UCSD-AML1 (cell line): ENCODE results near the gene USP40.

Experiments used
- DNase-seq: peaks from one replicate; lab custom pipeline; 2025; ENCODE audit not compliant: unreplicated experiment; lab: John Stamatoyannopoulos, UW

Gene USP40

DNA sequence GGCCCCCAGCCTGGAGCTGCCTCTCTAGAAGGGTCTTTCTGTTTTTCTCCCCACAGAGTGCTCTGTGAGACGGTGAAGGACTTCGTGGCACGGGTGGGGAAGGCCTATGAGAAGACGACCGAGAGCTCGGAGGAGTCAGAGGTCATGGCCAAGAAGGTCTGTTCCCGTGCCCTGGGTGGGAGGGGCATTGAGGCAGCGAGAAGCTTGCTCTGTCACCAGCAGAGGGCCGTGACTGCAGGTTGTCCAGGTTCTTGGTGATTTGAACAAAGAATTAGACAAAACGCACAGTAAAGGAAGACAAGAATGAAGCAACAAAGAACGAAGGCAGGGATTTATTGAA is 118.4 kb downstream of the USP40 start:
- DNase-seq: no peak

DNA sequence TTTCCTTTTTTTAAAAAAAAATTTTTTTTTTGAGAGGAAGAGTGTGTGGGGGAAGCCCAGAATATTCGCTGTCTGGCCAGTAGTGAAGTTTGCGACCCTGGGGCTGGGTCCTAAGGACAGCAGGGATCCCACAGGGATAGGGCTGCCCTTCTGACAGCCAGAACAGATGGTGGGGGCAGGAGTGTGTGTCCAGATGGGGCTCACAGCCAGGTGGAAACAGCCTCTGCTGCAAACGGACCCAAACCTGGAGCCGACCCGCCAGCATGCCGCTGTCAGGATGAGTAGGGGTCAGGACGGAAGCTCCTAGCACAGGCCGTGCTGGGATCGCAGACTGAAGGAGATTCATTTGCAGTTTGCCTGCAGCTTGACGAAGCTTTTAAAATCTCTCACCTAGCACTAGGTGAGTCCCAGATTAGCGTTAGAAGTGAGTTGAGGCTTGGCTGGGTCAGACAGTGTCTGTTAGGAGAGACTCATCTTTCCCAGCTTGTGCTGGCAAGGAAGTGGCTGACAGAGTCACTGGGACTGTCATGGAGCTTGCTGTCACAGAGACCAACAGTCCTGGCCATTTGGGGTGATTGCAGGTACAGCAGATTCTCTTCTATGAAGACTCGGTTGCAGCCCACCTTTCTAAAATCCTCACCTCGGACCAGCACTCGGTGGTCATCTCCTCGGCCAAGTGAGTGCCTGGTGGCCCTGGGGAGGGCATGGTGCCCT is 118.9 kb downstream of the USP40 start:
- no peak for DNase-seq

DNA sequence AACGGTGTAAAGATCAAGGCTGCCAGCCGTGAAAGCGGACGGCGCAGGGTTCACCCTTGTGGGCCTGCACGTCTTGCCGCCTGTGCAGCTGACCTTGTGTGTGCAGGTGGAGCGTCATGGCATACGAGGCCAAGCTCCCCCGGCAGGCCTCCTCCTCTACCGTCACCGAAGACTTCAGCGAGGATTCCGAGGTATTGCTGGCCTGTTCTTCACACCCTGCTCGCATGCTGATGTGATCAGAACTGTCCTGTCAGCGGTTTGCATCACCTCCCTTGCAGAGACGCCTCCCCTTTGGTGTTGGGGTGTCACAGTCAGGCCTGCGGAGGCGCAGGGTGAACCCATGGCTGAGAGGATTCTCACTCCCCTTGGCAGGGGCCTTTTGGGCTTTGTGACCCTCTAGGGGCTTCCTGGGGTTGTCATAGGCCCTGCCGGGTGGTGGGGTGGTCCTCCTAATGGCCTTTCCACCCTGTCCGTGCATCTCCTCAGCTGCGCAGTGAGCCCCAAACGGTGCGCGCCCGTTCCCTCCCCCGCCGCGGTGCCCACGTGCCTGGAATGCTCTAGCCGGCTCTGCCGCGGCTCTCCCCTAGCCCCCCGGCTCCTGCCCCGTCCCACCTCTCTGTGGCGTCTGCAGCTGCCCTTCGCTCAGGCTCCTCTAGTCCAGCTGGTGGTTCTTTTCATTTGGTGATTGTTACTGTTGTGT is 119.8 kb downstream of the USP40 start:
- no peak for DNase-seq

DNA sequence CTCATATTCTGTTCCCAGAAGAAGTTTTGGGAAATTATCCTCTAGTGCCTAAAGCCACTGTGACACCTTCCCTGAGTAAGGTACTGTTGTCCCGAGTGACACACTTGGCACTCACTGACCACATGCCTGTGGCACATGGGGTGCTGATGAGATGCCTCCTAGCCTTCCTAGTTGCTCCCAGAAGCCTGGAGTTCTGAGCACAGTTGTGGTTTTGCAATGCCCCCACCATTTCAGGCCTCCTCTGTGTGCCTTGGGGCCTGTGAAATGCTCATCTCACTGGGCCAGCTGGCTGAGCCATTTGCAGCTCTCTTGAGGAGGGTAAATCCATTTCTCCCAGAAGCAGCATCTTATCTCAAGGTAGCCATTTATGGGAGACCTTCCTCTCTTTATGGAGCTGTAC is 120.5 kb downstream of the USP40 start:
- DNase-seq: no peak

DNA sequence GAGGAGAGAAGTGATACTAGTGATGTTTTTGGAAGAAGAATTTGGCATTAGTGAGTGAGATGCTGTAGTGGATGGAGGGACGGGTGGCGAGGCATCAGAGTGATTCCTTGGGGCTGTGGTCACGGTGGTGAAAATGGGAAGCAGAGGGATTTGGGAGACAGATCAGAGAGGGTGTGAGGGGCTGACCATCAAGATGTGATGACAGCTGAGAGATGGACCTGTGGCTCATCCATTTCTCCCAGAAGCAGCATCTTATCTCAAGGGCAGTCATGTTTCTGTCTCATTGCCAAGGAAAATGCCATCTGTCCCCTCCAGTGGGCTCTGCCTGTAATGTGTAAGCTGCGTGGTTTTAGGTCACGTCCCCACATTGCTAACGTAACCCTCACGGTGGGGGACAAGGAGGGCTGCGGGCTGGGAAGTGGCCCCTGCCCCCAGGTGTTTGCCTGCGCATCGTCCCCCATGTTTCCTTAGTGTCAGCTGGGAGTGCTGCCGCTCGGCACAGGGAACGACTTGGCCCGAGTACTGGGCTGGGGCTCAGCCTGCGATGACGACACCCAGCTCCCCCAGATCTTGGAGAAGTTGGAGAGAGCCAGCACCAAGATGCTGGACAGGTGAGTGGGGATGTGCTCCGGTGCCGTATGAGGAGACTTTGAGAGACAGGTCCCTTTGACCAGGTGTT is 121.3 kb downstream of the USP40 start:
- DNase-seq: no peak

DNA sequence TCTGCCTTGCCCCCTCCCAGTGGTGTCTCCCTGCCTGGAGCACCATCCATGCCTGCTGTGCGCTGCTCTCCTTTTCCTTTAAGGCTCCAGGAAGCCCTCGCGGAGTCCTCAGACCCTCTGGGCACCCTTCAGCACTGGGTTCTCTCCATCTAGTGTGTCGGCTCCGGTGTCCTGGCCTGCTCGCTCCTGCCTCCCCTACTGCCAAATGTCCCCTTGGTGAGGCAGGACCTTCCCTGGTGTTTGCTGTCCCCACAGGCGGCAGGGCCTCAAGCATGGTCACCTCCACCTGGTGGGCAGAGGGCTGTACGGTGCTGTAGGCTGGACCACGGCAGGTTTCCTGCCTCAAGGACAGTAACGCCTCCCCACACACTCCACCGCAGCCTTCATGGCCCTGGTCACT is 122.1 kb downstream of the USP40 start:
- no peak for DNase-seq

DNA sequence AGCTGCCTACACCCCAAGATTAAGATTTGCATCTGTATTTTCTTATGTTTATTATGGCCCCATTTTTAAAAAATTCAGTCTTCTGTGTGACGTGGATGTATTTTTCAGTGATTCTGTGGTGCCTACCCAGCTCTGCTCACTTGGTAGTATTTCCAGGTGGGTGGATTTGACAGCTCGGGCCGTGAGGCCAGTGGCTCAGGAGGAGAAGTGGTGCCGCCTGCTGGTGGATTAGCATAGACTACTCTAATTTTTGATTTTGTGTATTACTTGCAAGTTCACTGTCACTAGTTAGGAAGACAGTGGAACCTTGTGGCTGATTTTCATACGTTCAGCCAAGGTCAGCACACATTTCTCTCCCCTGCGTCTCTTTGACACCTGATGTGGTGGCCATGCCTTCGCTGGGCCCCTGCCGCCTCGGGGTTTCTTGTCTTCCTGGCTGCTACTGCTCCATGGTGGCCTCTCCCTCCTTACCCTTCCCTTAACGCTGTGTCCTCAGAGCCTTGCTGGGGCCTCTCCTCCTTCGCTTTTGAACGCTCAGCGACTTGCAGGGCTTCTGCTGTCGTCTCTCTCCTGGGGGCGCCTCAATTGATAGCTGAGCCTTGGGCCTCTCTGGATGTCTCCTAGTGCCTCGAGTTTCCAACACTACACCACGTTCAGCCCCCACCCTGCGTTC is 122.9 kb downstream of the USP40 start:
- DNase-seq: peak; percentile 64

DNA sequence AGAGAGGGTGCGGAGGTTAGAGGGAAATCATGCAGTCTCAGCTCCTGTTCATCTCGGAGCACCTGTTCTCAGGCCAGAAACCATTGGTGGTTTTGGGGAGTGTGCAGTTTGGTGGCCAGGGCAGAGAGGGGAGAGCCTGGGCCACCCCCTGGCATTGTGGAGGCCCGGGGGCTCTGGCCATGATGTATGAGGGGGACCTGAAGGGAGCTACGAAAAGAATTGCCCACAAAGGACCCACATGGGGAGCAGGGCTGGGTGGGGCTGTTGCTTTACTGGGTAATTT is 124.6 kb downstream of the USP40 start:
- DNase-seq: no peak

DNA sequence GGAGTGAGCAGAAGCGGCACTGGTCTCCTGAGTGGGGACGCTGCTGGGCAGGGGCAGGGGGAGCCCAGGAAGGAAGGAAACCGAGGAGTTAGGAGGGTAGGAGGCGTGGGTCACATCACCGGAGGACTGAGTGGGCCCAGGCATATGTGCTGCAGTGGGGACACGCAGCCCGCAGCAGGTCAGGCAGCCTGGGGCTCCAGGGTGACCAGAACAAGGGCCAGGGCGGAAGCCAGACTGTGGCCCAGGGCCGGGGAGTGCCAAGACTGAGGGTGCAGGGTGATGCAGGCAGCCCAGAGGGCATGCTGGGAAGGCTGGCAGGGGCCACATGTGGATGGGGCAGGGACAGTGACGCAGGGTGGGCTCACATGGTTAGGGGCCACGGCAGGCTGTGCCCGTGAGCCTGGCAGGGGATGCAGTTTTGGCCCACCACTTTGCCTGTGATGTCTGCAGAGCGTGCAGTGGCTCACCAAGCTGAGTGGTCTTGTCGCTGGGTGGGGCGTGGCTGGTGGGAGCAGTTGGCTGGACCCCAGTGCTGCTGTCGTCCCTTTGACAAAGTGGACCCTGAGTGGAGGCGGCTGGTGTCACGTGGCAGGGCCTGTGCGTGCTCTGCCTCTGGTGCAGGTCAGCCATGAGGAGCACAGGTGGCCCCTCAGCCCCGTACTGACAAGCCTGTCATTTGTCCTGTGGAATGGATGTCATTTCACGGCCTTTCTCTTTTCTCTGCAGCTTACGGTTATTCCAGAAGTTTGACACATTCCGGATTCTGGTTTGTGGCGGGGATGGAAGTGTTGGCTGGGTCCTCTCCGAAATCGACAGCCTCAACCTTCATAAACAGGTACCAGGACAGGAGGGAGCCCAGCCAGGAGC is 125.2 kb downstream of the USP40 start:
- DNase-seq: no peak

DNA sequence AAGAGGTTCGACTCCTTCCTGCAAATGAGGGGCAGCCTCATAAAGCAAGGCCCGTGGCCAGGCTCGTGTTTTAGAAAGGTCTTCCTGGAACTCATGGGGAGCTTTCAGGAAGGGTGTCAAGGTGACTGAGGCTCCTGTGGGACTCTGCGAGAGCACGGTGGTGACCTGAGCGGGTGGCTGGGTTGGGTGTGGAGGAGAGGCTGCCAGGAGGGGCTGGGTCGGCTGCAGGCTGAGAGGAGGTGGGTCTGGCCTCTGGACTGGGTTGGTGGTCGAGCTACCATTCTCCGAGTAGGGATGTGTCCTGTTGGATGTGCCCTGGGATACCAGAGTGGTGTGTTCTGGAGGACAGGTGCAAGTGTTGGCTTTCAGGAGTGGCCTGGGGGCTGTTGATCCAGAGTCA is 125.9 kb downstream of the USP40 start:
- no peak for DNase-seq

DNA sequence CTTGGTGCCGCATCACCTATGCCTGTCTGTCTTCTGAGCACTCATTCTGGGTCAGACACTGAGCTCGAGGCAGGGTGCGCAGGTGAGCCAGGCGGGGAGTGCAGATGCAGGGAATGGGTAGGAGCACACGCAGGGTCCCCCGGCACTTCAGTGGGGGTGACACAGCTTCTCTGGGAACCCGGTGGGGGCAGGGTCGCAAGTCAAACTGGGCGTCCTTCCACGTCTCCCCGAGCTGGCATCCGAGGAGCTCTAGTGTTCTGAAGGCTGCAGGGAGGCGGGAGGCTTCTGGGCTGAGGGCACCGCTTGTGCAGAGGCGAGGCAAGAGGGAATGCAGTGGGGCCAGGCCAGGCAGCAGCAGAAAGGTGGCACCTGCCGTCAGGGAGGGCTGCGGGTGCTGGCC is 126.3 kb downstream of the USP40 start:
- no peak for DNase-seq

DNA sequence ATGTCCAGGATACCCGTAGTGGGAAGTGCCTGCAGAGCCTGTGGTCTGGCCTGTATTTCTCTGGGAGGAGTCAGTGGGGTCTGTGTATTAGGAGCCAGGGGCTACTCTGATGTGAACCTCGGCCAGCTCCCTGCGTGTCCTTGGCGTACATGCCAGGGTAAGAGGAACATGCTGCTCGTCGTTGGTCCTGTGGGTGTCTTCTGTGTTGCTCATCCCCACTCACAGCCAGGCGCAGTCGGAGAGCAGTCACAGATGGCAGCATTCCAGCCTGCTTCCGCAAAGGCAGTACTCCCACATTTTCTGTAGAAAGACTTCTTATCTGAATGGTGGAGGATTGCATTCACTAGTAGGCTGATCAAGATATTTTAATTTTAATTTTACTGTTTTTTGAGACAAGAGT is 127.4 kb downstream of the USP40 start:
- DNase-seq: no peak

DNA sequence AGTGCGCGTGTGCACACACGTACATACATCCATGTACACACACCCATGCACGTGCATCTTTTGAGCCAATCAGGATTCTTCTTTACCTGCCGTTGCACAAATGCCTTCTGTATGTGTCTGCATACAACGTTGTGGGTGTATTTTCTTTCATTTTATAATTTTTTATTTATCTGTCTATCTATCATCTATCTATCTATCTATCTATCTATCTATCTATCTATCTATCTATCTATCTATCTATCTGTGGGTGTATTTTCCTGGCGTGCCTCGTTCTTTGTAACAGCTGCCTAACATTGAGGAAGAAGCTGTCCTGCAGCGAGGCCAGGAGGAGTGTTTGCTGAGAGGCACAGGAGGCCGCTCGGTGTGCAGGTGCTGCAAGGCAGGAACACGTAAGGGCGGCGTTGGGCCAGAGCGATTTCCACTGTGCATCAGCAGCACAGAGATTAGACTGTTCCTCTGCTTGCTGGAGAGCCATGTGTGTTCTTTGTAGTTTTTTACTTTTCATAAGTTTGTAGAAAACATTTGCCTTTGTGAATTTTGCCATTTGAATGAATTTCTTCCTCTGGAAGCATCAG is 127.9 kb downstream of the USP40 start:
- no peak for DNase-seq

DNA sequence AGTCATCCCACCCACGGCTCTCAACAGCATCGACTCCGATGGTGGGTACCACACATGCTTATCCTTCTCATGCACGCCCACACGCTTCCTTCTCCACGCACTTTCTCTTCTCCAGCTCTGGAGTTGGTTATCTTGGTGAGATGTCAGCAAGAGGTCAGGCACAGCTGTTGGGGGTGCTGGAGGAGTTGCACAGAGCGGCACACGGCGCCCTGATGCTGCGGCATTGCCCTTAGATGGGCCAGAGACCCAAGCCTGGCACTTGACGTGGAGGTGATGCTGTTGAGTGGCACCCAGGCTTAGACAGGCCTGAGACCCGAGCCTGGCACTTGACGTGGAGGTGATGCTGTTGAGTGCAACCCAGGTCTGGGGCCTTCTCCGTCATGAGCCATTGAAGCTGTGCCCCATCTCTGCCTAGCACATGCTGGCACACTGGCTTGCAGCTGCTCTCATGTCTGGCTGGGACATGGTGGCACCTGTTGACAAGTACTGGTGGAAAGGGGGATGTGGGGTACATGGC is 129.1 kb downstream of the USP40 start:
- no peak for DNase-seq

DNA sequence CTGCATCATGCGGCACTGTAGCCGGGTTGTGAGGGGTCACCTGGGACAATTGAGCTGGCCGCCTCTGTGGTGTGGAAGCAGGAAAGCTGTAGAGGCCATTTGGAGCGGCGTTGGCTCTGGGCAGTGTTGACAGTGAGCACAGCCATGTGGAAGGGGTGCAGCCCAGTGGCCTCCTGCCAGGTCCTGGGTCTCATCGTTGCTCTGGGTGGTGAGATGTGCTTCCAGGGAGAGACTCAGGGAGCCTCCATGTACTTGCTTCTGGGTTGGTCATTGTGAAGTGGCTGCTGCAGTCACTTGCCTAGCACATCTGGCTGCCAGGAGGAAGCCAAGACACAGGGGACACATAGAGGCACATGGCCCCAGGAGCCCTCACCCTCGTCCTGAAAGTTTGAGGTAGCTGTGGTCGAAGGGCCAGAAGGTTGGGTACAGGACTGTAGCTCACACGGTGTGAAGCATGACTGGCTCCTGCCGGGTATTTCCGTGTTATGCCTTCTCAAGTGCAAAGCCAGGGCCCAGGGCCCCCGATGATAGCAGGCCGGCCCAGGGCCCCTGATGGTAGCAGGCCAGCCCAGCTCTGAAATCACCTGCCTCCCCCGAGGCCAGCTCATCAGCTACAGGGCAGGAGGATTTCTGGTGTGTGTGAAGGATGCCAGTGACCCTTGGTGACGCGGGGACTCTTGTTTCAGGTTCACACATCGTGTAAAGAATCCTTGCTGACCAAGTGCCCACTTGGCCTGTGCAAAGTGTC is 129.7 kb downstream of the USP40 start:
- DNase-seq: no peak

DNA sequence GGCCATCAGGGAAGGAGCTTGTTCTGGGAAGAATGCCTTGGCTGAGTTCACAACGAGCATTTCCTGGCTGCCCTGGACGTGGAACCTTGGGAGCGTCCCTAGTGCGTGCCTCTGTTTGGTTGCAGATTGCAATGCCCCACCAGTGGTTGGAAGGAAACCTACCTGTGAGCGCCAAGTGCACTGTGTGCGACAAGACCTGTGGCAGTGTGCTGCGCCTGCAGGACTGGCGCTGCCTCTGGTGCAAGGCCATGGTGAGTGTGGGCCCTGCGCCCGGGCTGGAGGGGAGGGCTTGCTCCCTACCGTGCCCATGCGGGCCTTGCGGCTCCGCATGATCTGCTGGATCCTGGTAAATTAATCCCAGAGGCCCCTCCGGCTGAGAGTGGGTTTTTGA is 130.4 kb downstream of the USP40 start:
- DNase-seq: no peak

DNA sequence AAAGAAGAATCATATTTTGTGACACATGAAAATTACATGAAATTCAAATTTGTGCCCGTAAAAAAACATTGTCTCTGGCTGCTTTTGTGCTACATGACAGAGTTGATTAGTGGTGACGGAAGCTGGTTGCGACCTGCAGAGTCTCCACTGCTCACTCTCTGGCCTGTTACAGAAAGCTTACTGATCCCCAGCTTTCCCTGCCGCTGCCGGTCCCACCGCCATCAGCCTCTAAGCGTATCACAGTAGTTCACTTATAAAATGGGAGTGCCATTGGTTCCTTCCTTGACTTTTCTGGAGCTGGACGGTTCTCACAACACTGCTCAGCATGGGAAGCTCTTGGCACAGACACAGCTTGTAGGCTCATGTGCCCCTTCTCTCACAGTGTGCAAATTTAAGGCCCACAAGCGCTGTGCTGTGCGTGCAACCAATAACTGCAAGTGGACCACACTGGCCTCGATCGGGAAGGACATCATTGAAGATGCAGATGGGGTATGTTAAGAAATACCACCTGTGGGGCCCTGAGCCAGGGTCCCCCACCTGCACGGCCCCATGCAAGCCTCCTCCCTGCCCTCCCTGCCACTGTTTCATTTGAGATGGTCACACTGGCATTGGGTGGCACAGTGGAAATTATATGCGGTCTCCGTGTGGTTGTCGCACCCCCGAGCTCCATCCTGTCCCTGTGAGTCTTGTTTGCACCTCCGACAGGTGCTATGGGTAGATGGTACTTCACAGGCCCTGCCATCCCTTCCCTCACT is 131.0 kb downstream of the USP40 start:
- DNase-seq: no peak

DNA sequence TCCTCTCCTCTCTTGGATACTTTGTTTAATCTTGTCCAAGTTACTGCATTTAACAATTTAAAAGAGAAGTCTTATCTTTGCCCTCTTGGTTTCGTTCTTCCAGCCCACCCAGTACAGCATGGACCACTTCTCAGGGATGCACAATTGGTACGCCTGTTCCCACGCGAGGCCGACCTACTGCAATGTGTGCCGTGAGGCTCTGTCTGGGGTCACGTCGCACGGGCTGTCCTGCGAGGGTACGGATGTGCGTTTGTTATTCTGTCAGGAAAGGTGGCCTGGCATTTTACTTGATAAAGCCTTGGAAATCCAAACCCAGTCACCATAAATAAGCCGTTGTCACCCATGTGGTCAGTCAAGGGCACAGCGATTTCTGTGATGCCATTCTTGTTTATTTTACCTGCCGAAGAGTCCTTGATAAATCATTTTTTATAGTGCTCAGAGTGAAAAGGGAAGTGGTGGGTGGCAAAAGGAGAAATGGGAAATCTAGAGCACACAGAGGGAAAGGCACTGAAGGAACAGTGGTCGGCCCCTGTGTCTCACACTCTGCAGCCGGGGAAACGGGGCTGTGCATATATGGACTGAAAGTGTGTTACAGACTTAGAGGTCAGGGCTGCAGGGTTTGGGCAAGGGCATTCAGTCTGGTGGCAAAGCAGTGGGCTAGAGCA is 131.8 kb downstream of the USP40 start:
- DNase-seq: no peak

DNA sequence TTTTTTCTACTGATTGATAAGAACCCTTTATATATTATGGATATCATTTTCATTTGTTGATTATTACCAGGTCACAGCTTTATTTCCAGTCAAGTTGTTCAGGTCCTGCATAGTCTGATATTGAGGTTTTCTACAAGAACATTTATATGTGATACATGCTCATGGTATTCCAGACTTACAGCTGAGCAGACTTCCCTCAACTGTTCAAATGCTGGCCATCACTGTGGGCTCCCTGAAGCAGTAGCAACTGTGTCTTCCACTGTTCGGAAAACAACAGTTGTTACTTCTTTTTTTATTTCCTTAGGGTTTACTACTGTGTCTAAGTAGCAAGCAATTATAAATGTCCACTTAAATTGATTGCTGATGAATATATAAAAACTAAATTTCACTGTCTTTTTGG is 132.8 kb downstream of the USP40 start:
- no peak for DNase-seq
